Esophagus muscularis mucosa (tissue), 4 donors: ENCODE results near the gene UNC5B. TPM values are rescaled to one million over a fixed set of nuclear protein-coding genes. Genes with fewer than 3 reads are reported as not detected.

Experiments
- DNase-seq: peaks from one replicate; pipeline ENCODE4 v3.0.0-alpha.2; 2017; ENCODE audit errors: extremely low spot score
- H3K27ac ChIP-seq, 4 donors: fragments of 200-600 bp; sonication (generic); replicated peaks in 1 of 4; 1 replicate in 3 of 4; 2 replicates in 1 of 4; pipeline ENCODE4 v1.5.1; 2016 to 2019; ENCODE audit warnings: mild to moderate bottlenecking in 1 of 4
- H3K27me3 ChIP-seq, 4 donors: fragments of 200-600 bp; sonication (generic); one replicate each; pipeline versions ENCODE4 v1.5.1 to v1.6.0; 2016 to 2019
- H3K36me3 ChIP-seq, 4 donors: fragments of 200-600 bp; sonication (generic); one replicate each; pipeline ENCODE4 v1.5.1; 2016 to 2019
- H3K4me1 ChIP-seq, 4 donors: fragments of 200-600 bp; sonication (generic); one replicate each; pipeline ENCODE4 v1.5.1; 2016 to 2019
- H3K4me3 ChIP-seq, 4 donors: fragments of 200-600 bp; sonication (generic); 1 replicate in 2 of 4; 2 replicates in 2 of 4; pipeline ENCODE4 v1.5.1; 2016 to 2019; ENCODE audit warnings: mild to moderate bottlenecking in 4 of 4, moderate library complexity in 1 of 4
- H3K9me3 ChIP-seq, 4 donors: fragments of 200-600 bp; sonication (generic); 1 replicate in 3 of 4; 2 replicates in 1 of 4; pipeline ENCODE4 v1.5.1; 2016 to 2019
- EP300 ChIP-seq: sonication (generic); formaldehyde crosslinking; IDR thresholded peaks from one replicate; pipeline ENCODE4 v1.6.1; 2017; ENCODE audit warnings: antibody characterized with exemption
- POLR2A ChIP-seq: fragments of 450-650 bp; IDR thresholded peaks from one replicate; pipeline ENCODE4 v1.6.1; 2017; ENCODE audit warnings: antibody characterized with exemption, moderate library complexity, mild to moderate bottlenecking, low read depth
- POLR2AphosphoS5 ChIP-seq, 2 donors: sonication (generic); formaldehyde crosslinking; IDR thresholded peaks; one replicate each; pipeline ENCODE4 v1.6.1; 2017; ENCODE audit warnings: antibody characterized with exemption in 2 of 2
- WGBS: methylation state at CpG from one replicate; pipeline ENCODE4 v1.1.5; 2018; 5-methylcytosine and 5-hydroxymethylcytosine counted together
- intact Hi-C: fragments of 100-400 bp; cut with DNase I; formaldehyde crosslinking; loops from one replicate; pipeline ENCODE4 v1.15.1; 2023
- total RNA-seq, 4 donors: library from RNA; depleted of rRNA; stranded (reverse); fragments of >200 nt; gene quantifications; one replicate each; pipeline versions ENCODE4 v1.1.0 to v1.2.1, GENCODE V29; 2016
- TF ChIP-seq, protein P1 (sequence below), 3 experiments: fragments of 200-600 bp in 2 of 3; fragments of 450-650 bp in 1 of 3; sonication (generic) in 2 of 3; IDR thresholded peaks; one replicate each; pipeline ENCODE4 v1.5.1; 2017 to 2019; ENCODE audit warnings: antibody characterized with exemption in 3 of 3, mild to moderate bottlenecking in 2 of 3, moderate library complexity in 1 of 3

The UNC5B gene
- total RNA-seq, 4 donors from 2014 or later = 2.1 to 3.7 (median 2.8) TPM

GRCh38 chr10:71297343-71297742, 85.0 kb downstream of the UNC5B start:
- Histone ChIP-seq H3K27me3 (no peaks in the 10 kb centered on the region), H3K27ac (no peak overlapping the region), H3K36me3 (peaks cover 0 to 64% (median 7%) of the 10 kb centered on the region in 4 donors), H3K4me1 (no peaks in the 10 kb centered on the region), H3K9me3 (no peaks in the 10 kb centered on the region), H3K4me3 (no peak overlapping the region)
- no peak for TF ChIP-seq EP300
- TF ChIP-seq, protein P1, sequence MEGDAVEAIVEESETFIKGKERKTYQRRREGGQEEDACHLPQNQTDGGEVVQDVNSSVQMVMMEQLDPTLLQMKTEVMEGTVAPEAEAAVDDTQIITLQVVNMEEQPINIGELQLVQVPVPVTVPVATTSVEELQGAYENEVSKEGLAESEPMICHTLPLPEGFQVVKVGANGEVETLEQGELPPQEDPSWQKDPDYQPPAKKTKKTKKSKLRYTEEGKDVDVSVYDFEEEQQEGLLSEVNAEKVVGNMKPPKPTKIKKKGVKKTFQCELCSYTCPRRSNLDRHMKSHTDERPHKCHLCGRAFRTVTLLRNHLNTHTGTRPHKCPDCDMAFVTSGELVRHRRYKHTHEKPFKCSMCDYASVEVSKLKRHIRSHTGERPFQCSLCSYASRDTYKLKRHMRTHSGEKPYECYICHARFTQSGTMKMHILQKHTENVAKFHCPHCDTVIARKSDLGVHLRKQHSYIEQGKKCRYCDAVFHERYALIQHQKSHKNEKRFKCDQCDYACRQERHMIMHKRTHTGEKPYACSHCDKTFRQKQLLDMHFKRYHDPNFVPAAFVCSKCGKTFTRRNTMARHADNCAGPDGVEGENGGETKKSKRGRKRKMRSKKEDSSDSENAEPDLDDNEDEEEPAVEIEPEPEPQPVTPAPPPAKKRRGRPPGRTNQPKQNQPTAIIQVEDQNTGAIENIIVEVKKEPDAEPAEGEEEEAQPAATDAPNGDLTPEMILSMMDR (IDR thresholded peaks at IDR 0.05) = no peak
- TF ChIP-seq POLR2AphosphoS5 (IDR thresholded peaks at IDR 0.05) = no peak
- no peak for TF ChIP-seq POLR2A
- 92% methylated on average over 3 of the region's 3 CpGs for WGBS
- DNase-seq = no peak
- intact Hi-C loops = no loop called here

- 81% methylated on average over 7 of the region's 14 CpGs for WGBS
- Histone ChIP-seq H3K4me1 (no peaks in the 10 kb centered on the region), H3K27ac (no peak overlapping the region), H3K36me3 (peaks cover 0 to 46% (median 6%) of the 10 kb centered on the region in 4 donors), H3K4me3 (no peak overlapping the region), H3K27me3 (no peaks in the 10 kb centered on the region), H3K9me3 (no peaks in the 10 kb centered on the region)
- intact Hi-C loops = no loop called here
- DNase-seq = no peak
- no peak for TF ChIP-seq EP300
- TF ChIP-seq POLR2AphosphoS5 (IDR thresholded peaks at IDR 0.05) = no peak
- TF ChIP-seq, protein P1 (IDR thresholded peaks at IDR 0.05) = no peak
- no peak for TF ChIP-seq POLR2A
Measured at GRCh38 chr10:71299071-71299785, 86.9 kb downstream of the UNC5B start.

DNA sequence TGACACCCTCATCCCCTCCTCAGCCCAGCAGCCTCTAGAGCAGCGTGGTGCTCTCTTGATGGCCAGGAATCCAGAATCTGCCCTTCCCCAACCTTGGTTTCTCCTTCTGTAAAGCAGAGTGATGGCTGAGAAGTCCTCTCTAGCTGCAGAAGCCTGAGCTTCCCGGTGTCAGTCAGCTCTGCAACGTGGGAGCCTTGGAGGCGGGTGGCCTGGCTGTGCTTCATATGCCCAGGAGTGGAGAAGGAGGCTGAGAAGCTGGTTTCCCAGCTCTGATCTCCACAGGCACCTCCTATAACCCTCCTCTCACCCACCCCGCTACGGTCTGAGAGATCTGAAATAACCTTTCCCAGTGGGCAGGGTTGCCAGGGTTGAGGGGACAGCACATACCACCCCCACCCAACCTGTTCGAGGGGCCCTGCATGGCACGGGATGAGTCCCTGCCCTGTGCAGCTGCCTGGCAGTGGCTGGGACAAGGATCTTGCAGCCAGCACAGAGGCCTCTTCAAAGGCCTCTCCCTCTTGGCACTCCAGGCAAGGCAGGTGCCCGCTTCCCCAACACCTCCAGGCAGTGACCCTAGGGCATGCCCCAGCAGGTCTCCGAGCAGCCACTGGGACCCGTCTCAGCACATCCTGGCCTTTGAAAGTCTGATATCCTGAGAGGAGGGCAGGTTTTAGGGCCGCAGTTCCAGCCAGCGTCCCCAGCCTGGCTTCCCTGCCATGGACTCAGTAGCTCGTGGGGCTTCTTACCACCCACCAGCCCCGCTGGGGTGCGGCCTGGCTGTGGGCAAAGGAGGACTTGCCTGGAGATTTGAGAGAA, 88.4 kb downstream of the UNC5B start:
- Histone ChIP-seq H3K27ac (no peak overlapping the region), H3K4me3 (no peak overlapping the region)

DNA sequence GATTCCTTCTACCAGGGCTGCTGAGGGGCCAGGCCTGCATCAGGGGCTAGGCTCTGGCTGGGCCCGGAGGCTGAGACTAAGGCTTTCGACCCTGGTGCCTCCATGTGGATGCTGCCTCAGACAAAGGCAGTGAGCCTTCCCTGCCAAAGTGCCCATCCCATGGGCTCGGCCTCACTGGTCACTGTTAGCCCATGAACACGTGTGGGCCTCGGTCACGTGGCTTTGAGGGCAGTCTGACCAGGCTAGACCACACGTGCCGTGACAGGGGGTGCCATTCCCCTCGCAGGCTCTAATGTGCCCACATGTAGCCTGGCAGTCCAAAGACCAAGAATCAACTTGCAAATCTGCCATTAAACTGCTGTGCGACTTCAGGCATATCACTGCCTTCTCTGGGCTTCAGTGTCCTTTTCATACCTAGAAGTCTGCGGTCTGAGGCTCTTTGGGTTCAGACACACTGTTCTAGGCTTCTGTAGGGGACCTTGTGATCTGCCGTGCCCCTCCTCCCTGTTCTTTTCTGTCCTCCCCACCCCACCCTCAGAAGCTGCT, 89.1 kb downstream of the UNC5B start:
- Histone ChIP-seq H3K27ac (no peak overlapping the region), H3K36me3 (peaks cover 0 to 25% (median 2%) of the 10 kb centered on the region in 4 donors)
- WGBS = 94% methylated on average over 12 of the region's 12 CpGs

More for the DNA sequence above, 88.4 kb downstream of the UNC5B start:
- WGBS = 86% methylated on average over 10 of the region's 16 CpGs
- H3K27me3 ChIP-seq = no peaks in the 10 kb centered on the region
- no peak for DNase-seq
- H3K9me3 ChIP-seq = no peaks in the 10 kb centered on the region
- no peak for TF ChIP-seq POLR2AphosphoS5 (IDR thresholded peaks at IDR 0.05)
- no peak for TF ChIP-seq EP300
- no peaks in the 10 kb centered on the region for H3K4me1 ChIP-seq
- intact Hi-C loops = no loop called here
- H3K36me3 ChIP-seq = peaks cover 0 to 32% (median 6%) of the 10 kb centered on the region in 4 donors

More for the DNA sequence above, 89.1 kb downstream of the UNC5B start:
- TF ChIP-seq POLR2AphosphoS5 (IDR thresholded peaks at IDR 0.05) (no peak), EP300 (no peak), POLR2A (no peak)
- TF ChIP-seq, protein P1 (IDR thresholded peaks at IDR 0.05) = no peak
- Histone ChIP-seq H3K4me1 (no peaks in the 10 kb centered on the region), H3K27me3 (no peaks in the 10 kb centered on the region), H3K9me3 (no peaks in the 10 kb centered on the region), H3K4me3 (no peak overlapping the region)
- no peak for DNase-seq
- intact Hi-C loops = no loop called here
